ENCODE data around the gene AGAP1. TPM values are rescaled to one million over a fixed set of nuclear protein-coding genes. Genes with fewer than 3 reads are reported as not detected.

AGAP1 gene
- total RNA-seq, 2 experiments from 2014 or later = not detected

DNA sequence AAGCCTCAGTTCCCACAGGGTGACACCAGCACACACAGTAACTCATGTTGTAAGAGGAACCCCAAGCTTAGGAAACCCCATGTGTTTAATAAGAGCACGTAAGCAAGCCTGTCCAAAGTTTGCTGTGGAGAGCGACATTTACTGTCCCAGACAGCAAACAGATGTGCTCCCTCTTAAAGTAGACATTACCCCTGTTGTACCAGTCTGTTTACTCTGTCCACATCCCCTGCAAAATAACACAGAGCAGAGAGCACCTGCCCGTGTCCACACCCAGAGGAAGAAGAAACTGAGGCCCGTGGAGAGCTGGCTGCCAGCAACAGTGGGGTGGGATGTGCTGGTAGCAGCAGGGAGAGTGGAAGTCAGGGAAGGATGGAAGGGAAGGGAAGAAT lies 430.8 kb downstream of the AGAP1 start:
- no peaks in the 10 kb centered on the region for H3K9me2 ChIP-seq (ENCODE audit: insufficient read depth, low read length)
- no peak overlapping the region for H3K4me2 ChIP-seq (ENCODE audit: low read length)
- BruUV-seq (replicated peaks) = no TSS peak
- ChIA-PET POLR2A (no interaction called here), CTCF (ENCODE audit: unreplicated experiment) (no interaction called here)
- H3K36me3 ChIP-seq (ENCODE audit: insufficient read depth, low read length) = no peaks in the 10 kb centered on the region
- H3K27ac ChIP-seq (ENCODE audit: low read depth, low read length, poor library complexity, severe bottlenecking) = no peak overlapping the region
- no peaks in the 10 kb centered on the region for H3K79me2 ChIP-seq (ENCODE audit: insufficient read depth, low read depth, low read length)
- TF ChIP-seq EZH2phosphoT487 (IDR thresholded peaks at IDR 0.05; ENCODE audit: borderline replicate concordance, low read depth, low read length) = no peak
- TF ChIP-seq, protein P1, sequence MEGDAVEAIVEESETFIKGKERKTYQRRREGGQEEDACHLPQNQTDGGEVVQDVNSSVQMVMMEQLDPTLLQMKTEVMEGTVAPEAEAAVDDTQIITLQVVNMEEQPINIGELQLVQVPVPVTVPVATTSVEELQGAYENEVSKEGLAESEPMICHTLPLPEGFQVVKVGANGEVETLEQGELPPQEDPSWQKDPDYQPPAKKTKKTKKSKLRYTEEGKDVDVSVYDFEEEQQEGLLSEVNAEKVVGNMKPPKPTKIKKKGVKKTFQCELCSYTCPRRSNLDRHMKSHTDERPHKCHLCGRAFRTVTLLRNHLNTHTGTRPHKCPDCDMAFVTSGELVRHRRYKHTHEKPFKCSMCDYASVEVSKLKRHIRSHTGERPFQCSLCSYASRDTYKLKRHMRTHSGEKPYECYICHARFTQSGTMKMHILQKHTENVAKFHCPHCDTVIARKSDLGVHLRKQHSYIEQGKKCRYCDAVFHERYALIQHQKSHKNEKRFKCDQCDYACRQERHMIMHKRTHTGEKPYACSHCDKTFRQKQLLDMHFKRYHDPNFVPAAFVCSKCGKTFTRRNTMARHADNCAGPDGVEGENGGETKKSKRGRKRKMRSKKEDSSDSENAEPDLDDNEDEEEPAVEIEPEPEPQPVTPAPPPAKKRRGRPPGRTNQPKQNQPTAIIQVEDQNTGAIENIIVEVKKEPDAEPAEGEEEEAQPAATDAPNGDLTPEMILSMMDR (conservative IDR thresholded peaks at IDR 0.05; ENCODE audit: low read length) = no peak
- no peaks in the 10 kb centered on the region for H4K20me1 ChIP-seq (ENCODE audit: insufficient read depth, low read length)
- no peak overlapping the region for H2AFZ ChIP-seq (ENCODE audit: low read length)
- DNase-seq (ENCODE audit: low spot score) = no peak
- no peak overlapping the region for H3K4me3 ChIP-seq (ENCODE audit: low read depth, low read length, poor library complexity, severe bottlenecking)
- no peaks in the 10 kb centered on the region for H3K9me3 ChIP-seq (ENCODE audit: low read length)
- no peaks in the 10 kb centered on the region for H3K4me1 ChIP-seq (ENCODE audit: insufficient read depth, low read length, poor library complexity, severe bottlenecking)
- intact Hi-C loops (cut with micrococcal nuclease; ENCODE audit: unreplicated experiment) = no loop called here

DNA sequence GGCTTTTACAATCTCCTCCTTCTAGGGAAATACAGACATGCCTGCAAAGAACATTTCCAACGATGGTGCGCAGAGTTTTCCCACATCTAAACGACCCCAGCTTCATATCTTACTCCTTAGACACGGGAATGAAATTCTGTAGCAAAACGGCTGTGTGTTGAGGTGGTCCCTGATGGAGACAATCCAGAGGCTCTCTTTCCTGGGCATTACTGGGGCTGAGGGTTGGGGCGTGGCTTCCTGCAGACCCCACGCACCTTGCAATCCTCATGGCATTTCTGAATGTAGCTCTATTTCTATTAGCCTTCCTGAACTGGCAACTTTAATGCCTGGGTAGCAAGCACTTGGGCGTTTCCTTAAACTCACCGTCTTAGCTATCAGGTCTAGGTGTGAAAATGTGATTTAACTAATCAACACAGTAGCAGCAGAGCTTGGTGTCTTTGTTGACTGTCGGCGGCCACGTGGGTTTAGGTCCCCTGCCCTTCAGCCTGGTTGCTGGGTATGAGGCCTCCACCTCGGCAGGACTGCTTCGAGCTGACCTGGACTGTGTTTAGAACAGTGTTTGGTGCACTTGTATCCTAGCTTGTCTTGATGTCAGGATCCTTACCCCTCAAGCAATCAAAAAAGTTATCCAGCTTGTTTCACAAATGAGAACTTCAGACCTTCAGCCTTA lies 431.5 kb downstream of the AGAP1 start:
- ChIA-PET CTCF (ENCODE audit: unreplicated experiment) (no interaction called here), POLR2A (no interaction called here)
- TF ChIP-seq, protein P1 (conservative IDR thresholded peaks at IDR 0.05; ENCODE audit: low read length) = no peak
- TF ChIP-seq EZH2phosphoT487 (IDR thresholded peaks at IDR 0.05; ENCODE audit: borderline replicate concordance, low read depth, low read length) = no peak
- Histone ChIP-seq H3K36me3 (ENCODE audit: insufficient read depth, low read length) (no peaks in the 10 kb centered on the region), H3K4me1 (ENCODE audit: insufficient read depth, low read length, poor library complexity, severe bottlenecking) (no peaks in the 10 kb centered on the region), H3K4me3 (ENCODE audit: low read depth, low read length, poor library complexity, severe bottlenecking) (no peak overlapping the region), H4K20me1 (ENCODE audit: insufficient read depth, low read length) (no peaks in the 10 kb centered on the region), H3K79me2 (ENCODE audit: insufficient read depth, low read depth, low read length) (no peaks in the 10 kb centered on the region), H3K9me3 (ENCODE audit: low read length) (no peaks in the 10 kb centered on the region), H3K9me2 (ENCODE audit: insufficient read depth, low read length) (no peaks in the 10 kb centered on the region), H3K27ac (ENCODE audit: low read depth, low read length, poor library complexity, severe bottlenecking) (no peak overlapping the region), H2AFZ (ENCODE audit: low read length) (no peak overlapping the region), H3K4me2 (ENCODE audit: low read length) (no peak overlapping the region)
- intact Hi-C loops (cut with micrococcal nuclease; ENCODE audit: unreplicated experiment) = no loop called here
- no peak for DNase-seq (ENCODE audit: low spot score)
- no TSS peak for BruUV-seq (replicated peaks)

DNA sequence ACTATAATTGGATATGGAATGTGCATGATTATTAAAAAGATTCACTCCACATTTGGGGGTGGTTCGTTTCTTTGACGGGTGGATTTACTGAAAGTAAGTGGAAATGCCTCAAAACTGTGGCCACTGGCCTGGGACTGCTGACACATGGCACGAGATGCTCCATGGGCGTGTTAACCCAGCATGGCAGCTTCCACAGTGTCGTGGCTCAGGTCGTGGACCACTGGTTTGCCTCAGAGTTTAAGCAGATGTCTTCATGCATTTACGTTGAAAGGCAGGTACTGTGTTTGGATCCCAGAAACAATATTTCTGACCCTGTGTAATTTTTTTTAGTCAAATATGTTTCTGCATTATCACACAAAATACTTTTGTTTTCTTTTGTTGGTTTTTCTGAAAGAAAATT lies 432.4 kb downstream of the AGAP1 start:
- ChIA-PET POLR2A (no interaction called here), CTCF (ENCODE audit: unreplicated experiment) (no interaction called here)
- no peaks in the 10 kb centered on the region for H3K79me2 ChIP-seq (ENCODE audit: insufficient read depth, low read depth, low read length)
- H3K9me3 ChIP-seq (ENCODE audit: low read length) = no peaks in the 10 kb centered on the region
- H4K20me1 ChIP-seq (ENCODE audit: insufficient read depth, low read length) = no peaks in the 10 kb centered on the region
- H3K4me1 ChIP-seq (ENCODE audit: insufficient read depth, low read length, poor library complexity, severe bottlenecking) = no peaks in the 10 kb centered on the region
- no peak overlapping the region for H3K27ac ChIP-seq (ENCODE audit: low read depth, low read length, poor library complexity, severe bottlenecking)
- intact Hi-C loops (cut with micrococcal nuclease; ENCODE audit: unreplicated experiment) = no loop called here
- no peak overlapping the region for H2AFZ ChIP-seq (ENCODE audit: low read length)
- no peaks in the 10 kb centered on the region for H3K36me3 ChIP-seq (ENCODE audit: insufficient read depth, low read length)
- H3K9me2 ChIP-seq (ENCODE audit: insufficient read depth, low read length) = no peaks in the 10 kb centered on the region
- no TSS peak for BruUV-seq (replicated peaks)
- TF ChIP-seq, protein P1 (conservative IDR thresholded peaks at IDR 0.05; ENCODE audit: low read length) = no peak
- no peak for TF ChIP-seq EZH2phosphoT487 (IDR thresholded peaks at IDR 0.05; ENCODE audit: borderline replicate concordance, low read depth, low read length)
- no peak overlapping the region for H3K4me3 ChIP-seq (ENCODE audit: low read depth, low read length, poor library complexity, severe bottlenecking)
- H3K4me2 ChIP-seq (ENCODE audit: low read length) = no peak overlapping the region
- DNase-seq (ENCODE audit: low spot score) = no peak

Measured in OCI-LY7 (cell line).